GM19023 (cell line): ENCODE data around the gene FOCAD.
"Not testable (repeated sequence)": the region's sequence is repeated elsewhere in the genome, so short reads cannot be mapped to it uniquely, and the experiment has no call there.

ENCODE experiments used
- ATAC-seq: cut with Tn5 transposase; IDR thresholded peaks from one replicate; pipeline ENCODE4 v1.9.1; 2021; ENCODE audit warnings: mild to moderate bottlenecking, moderate library complexity; ENCODE audit not compliant: unreplicated experiment

FOCAD gene

GRCh38 chr9:20671635-20672034 is 12.4 kb upstream of the FOCAD start:
- no peak for ATAC-seq

GRCh38 chr9:20673537-20673936 is 10.5 kb upstream of the FOCAD start:
- ATAC-seq: not testable (repeated sequence)

GRCh38 chr9:20681467-20681866 is 2.6 kb upstream of the FOCAD start:
- ATAC-seq: no peak

- ATAC-seq: peak; percentile 6
These were observed 566 bp upstream of the FOCAD start for GRCh38 chr9:20683351-20684034.

- no peak for ATAC-seq
These were observed 1.0 kb downstream of the FOCAD start for GRCh38 chr9:20684875-20685696.

- ATAC-seq: no peak
These were observed 1.7 kb downstream of the FOCAD start for GRCh38 chr9:20685769-20686168.

GRCh38 chr9:20689833-20690232 is 5.8 kb downstream of the FOCAD start:
- no peak for ATAC-seq

GRCh38 chr9:20692554-20692953 is 8.5 kb downstream of the FOCAD start:
- ATAC-seq: no peak

GRCh38 chr9:20693068-20693467 is 9.0 kb downstream of the FOCAD start:
- no peak for ATAC-seq

GRCh38 chr9:20694248-20694647 is 10.2 kb downstream of the FOCAD start:
- ATAC-seq: no peak

- no peak for ATAC-seq
These were observed 13.1 kb downstream of the FOCAD start for GRCh38 chr9:20697021-20697719.

GRCh38 chr9:20698782-20699181 is 14.7 kb downstream of the FOCAD start:
- ATAC-seq: no peak

- no peak for ATAC-seq
These were observed 17.0 kb downstream of the FOCAD start for GRCh38 chr9:20701060-20701459.

- ATAC-seq: no peak
These were observed 18.5 kb downstream of the FOCAD start for GRCh38 chr9:20702570-20702969.

GRCh38 chr9:20703146-20703545 is 19.1 kb downstream of the FOCAD start:
- ATAC-seq: no peak

- no peak for ATAC-seq
These were observed 23.6 kb downstream of the FOCAD start for GRCh38 chr9:20707708-20708107.

- ATAC-seq: no peak
These were observed 29.1 kb downstream of the FOCAD start for GRCh38 chr9:20713172-20713571.

GRCh38 chr9:20714442-20715415 is 30.7 kb downstream of the FOCAD start:
- ATAC-seq: no peak

- no peak for ATAC-seq
These were observed 38.2 kb downstream of the FOCAD start for GRCh38 chr9:20722221-20722620.

GRCh38 chr9:20725675-20726074 is 41.6 kb downstream of the FOCAD start:
- ATAC-seq: no peak

GRCh38 chr9:20726144-20726543 is 42.1 kb downstream of the FOCAD start:
- ATAC-seq: no peak
